Measurements from ENCODE around the gene HOXC12. TPM values are rescaled to one million over a fixed set of nuclear protein-coding genes. Genes with fewer than 3 reads are reported as not detected.

HOXC12 gene
- total and polyA plus RNA-seq, 7 experiments from 2014 or later = not detected

DNA sequence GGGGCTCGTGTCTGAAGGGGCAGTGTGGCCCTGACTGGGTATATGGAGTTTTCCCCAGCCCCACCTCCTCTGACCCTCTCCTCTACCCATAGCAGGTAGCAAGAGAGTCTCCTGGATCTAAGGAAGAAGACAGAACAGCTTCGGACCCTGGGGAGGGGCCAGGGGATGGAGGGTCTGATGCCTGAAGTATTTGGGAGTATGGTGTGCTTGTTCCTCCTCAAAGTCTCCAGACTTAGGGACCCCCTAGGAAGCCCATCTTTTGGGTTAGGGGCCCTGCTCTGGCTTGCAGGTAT is 53.5 kb downstream of the HOXC12 start:
- Mint-ChIP-seq H3K4me1 (peaks cover 15 to 53% (median 28%) of the 10 kb centered on the region in 7 donors), H3K36me3 (no peaks in the 10 kb centered on the region), H3K9me3 (no peaks in the 10 kb centered on the region), H3K27me3 (peaks cover 90 to 97% (median 92%) of the 10 kb centered on the region in 5 donors), H3K4me3 (peak overlapping the region in 4 of 10 donors; percentile 36 to 75 (median 53)), H3K27ac (no peak overlapping the region)
- intact Hi-C loops (cut with micrococcal nuclease) = loop anchor here (2.0 to 10.0 kb wide), 3 partner anchors 19 to 367 kb away; no protein-coding TSS in a partner anchor
- ATAC-seq = no peak
- Histone ChIP-seq H3K9me3 (ENCODE audit: control insufficient read depth in 2 of 3, low read length in 3 of 3) (no peaks in the 10 kb centered on the region), H3K27me3 (ENCODE audit: control insufficient read depth in 2 of 2, insufficient read depth in 2 of 2, low read length in 2 of 2) (peaks cover 29 to 65% of the 10 kb centered on the region in 2 donors), H3K4me1 (ENCODE audit: control insufficient read depth in 2 of 2, insufficient read depth in 2 of 2, low read length in 2 of 2) (peaks cover 6 to 23% of the 10 kb centered on the region in 2 donors), H3K4me3 (ENCODE audit: low read length) (no peak overlapping the region), H3K27ac (ENCODE audit: low read depth, low read length) (no peak overlapping the region), H3K36me3 (ENCODE audit: control insufficient read depth in 2 of 3, insufficient read depth in 3 of 3, low read length in 3 of 3) (no peaks in the 10 kb centered on the region)
- DNase-seq = no peak
- ChIA-PET CTCF (interaction anchor here (1.1 to 7.0 kb wide), 4 partner anchors 25 to 199 kb away, joined by 5 to 71 read pairs (median 46); partner anchors contain the start of genes HOXC5 and SMUG1), POLR2A (no interaction called here)

Small RNAs within 50 kb of the gene (microRNA-seq; reads per million reads assigned to microRNA genes)
- not detected for gene MIR196A2 (ENCODE audit: borderline microRNAs expressed)

Other genes with a start within 250 kb of the HOXC12 start
- gene CALCOCO1, start 227.5 kb upstream of the HOXC12 start, total RNA-seq = 100 to 1,000 TPM in 3 of 5 experiments, 10 to 100 TPM in 2; 66.1 to 175 (median 137) TPM
- 10 to 100 TPM; 58.7 to 68.9 TPM for gene CALCOCO1, start 227.5 kb upstream of the HOXC12 start, polyA plus RNA-seq
- gene CISTR, start 202.9 kb upstream of the HOXC12 start, total RNA-seq = not detected
- gene CISTR, start 202.9 kb upstream of the HOXC12 start, polyA plus RNA-seq = not detected
- not detected for gene HOXC13, start 16.1 kb upstream of the HOXC12 start, total RNA-seq
- not detected for gene HOXC13, start 16.1 kb upstream of the HOXC12 start, polyA plus RNA-seq
- not detected for gene HOXC11, start 18.2 kb downstream of the HOXC12 start, total RNA-seq
- gene HOXC11, start 18.2 kb downstream of the HOXC12 start, polyA plus RNA-seq = not detected
- not detected for gene HOTAIR, start 20.1 kb downstream of the HOXC12 start, total RNA-seq
- gene HOTAIR, start 20.1 kb downstream of the HOXC12 start, polyA plus RNA-seq = not detected
- not detected for gene HOXC10, start 30.2 kb downstream of the HOXC12 start, total RNA-seq
- gene HOXC10, start 30.2 kb downstream of the HOXC12 start, polyA plus RNA-seq = not detected
- gene HOXC9, start 45.3 kb downstream of the HOXC12 start, total RNA-seq = not detected
- gene HOXC9, start 45.3 kb downstream of the HOXC12 start, polyA plus RNA-seq = not detected
- gene HOXC8, start 54.1 kb downstream of the HOXC12 start, total RNA-seq = not detected
- gene HOXC8, start 54.1 kb downstream of the HOXC12 start, polyA plus RNA-seq = not detected
- not detected for gene HOXC6, start 73.5 kb downstream of the HOXC12 start, total RNA-seq
- not detected for gene HOXC6, start 73.5 kb downstream of the HOXC12 start, polyA plus RNA-seq
- not detected for gene HOXC5, start 78.1 kb downstream of the HOXC12 start, total RNA-seq
- not detected for gene HOXC5, start 78.1 kb downstream of the HOXC12 start, polyA plus RNA-seq
- gene HOXC4, start 98.9 kb downstream of the HOXC12 start, total RNA-seq = under 1 TPM in 2 of 5 experiments, not detected in 3; 0.24 to 0.98 TPM
- gene HOXC4, start 98.9 kb downstream of the HOXC12 start, polyA plus RNA-seq = not detected
- 10 to 100 TPM in 4 of 5 experiments, 1 to 10 TPM in 1; 9.4 to 29.9 (median 22.2) TPM for gene SMUG1, start 234.1 kb downstream of the HOXC12 start, total RNA-seq
- 10 to 100 TPM; 20.6 to 25.0 TPM for gene SMUG1, start 234.1 kb downstream of the HOXC12 start, polyA plus RNA-seq

All from naive thymus-derived CD4-positive, alpha-beta T cell (primary cell).